Motor neuron (in vitro differentiated cells): ENCODE results near the gene TNFRSF13B. TPM values are rescaled to one million over a fixed set of nuclear protein-coding genes. Genes with fewer than 3 reads are reported as not detected.
"Not testable (repeated sequence)": the region's sequence is repeated elsewhere in the genome, so short reads cannot be mapped to it uniquely, and the experiment has no call there.

Experiments used
- ATAC-seq, 8 experiments: fragments of 200-7000 bp; cut with Tn5 transposase; replicated peaks in 6 of 8; 2 replicates each; pipeline ENCODE4 v1.8.0; 2021; ENCODE audit warnings: mild to moderate bottlenecking in 8 of 8, moderate library complexity in 8 of 8
- H3K27ac ChIP-seq, 2 donors: fragments of 250-450 bp; sonication (Bioruptor Pico); 2 replicates each; pipeline ENCODE4 v1.9.0; 2021; ENCODE audit warnings: antibody characterized with exemption in 2 of 2, mild to moderate bottlenecking in 2 of 2, moderate library complexity in 1 of 2
- H3K4me1 ChIP-seq, 2 donors: fragments of 250-450 bp; sonication (Bioruptor Pico); replicated peaks in 1 of 2; 2 replicates each; pipeline ENCODE4 v1.6.1; 2021; ENCODE audit warnings: antibody characterized with exemption in 2 of 2, mild to moderate bottlenecking in 2 of 2, moderate library complexity in 1 of 2
- H3K4me3 ChIP-seq, 5 donors: fragments of 250-450 bp; sonication (Bioruptor Pico); 2 replicates each; pipeline ENCODE4 v1.9.0; 2021; ENCODE audit warnings: antibody characterized with exemption in 5 of 5, mild to moderate bottlenecking in 5 of 5, moderate library complexity in 4 of 5
- WGBS, 10 experiments: fragments of 450-650 bp; shearing (Covaris generic); methylation state at CpG; one replicate each; pipeline ENCODE4 v1.0.0; 2022; 5-methylcytosine and 5-hydroxymethylcytosine counted together
- in situ Hi-C, 9 experiments: fragments of 400-800 bp; cut with MboI; loops; one replicate each; pipeline ENCODE4 v1.15.0; 2021; ENCODE audit warnings: low sequenced_read_pairs in 9 of 9, low pct_unique_long_range_greater_than_20kb in 2 of 9; ENCODE audit not compliant: unreplicated experiment in 9 of 9
- total RNA-seq, 8 experiments: library from RNA; unstranded; fragments of 300-600 nt; gene quantifications; 2 replicates each; pipeline versions ENCODE4 v1.2.3 to v1.2.4, GENCODE V29; 2022

Gene TNFRSF13B
- total RNA-seq, result under 1 TPM in 4 of 8 experiments, not detected in 4; 0.09 to 1.00 (median 0.41) TPM

- Histone ChIP-seq H3K4me1 (peaks cover 0 to 2% of the 10 kb centered on the region in 2 donors), H3K4me3 (no peak within 1 kb of the TSS), H3K27ac (no peak within 1 kb of the TSS)
- no peak for ATAC-seq
- WGBS, 10 experiments, result 20 to 100% (median 93%) methylated on average over 1 to 9 of the region's 17 CpGs; no CpG with 5 or more reads in 1 of the 10 experiments
- in situ Hi-C loops, result no loop called here
Observed at GRCh38 chr17:16971458-16972338, at the start of gene TNFRSF13B. Gene TNFRSF13B (minus strand): TSS chr17:16972118. CDS start chr17:16972075, 43 bp downstream.

DNA sequence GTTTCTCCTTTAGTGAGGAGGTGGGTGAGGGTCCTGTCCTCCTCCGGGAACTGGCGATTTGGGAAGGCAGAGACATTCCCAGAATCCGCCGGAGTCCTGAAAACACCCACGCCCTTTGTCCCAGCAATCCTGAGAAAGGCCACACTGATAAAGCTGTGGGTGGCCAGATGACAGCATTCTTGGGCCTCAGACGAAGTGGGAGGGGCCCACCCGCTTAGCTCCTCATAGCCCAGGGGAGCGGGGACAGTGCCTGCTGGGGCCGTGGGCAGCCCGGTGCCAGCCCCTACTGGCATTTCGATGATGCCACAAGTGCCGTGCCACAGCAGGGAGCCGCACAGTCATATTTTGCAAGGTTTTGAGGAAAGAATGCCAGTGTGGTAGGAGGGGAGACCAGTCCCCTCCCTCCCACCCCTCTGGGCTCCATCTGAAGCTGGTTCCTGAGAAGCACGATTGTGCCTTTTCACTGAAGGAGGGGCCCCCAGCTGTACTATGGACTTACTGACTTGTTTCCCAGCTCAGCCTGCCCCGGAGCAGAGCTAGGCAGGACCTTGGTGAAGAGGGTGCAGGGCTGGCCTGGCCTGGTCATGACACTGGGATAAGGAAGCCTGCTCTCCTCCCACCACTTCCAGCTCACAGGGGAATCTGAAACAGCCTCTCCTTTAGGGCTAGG, 49.4 kb upstream of the TNFRSF13B start:
- WGBS, 10 experiments, result 0 to 87% (median 43%) methylated on average over 1 to 5 of the region's 15 CpGs; no CpG with 5 or more reads in 6 of the 10 experiments
- no peak overlapping the region for H3K27ac ChIP-seq
- ATAC-seq, result peak; percentile 32 to 87 (median 75)
- peaks cover 0 to 13% of the 10 kb centered on the region in 2 donors for H3K4me1 ChIP-seq
- H3K4me3 ChIP-seq, result no peak overlapping the region
- in situ Hi-C loops, result loop anchor here in 1 of 9 experiments (25.0 kb wide), 1 partner anchor 191 kb away; the partner anchor contains the start of gene PLD6

DNA sequence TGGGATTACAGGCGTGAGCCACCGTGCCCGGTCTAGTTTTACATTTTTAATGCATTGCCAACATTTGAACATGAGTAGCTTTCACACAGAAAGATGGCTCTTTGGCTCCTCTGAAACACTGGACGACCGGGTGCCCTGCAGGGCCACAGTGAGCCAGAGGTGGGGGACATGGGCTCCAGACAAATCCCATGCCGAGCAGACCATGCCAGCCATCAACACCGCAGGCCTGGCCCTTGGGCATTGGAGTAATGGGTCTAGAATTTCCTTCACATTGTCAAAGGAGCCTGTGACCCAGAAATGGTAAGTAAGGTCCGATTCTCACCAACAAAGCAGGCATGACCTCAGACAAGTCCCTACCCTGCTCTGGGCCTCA, 48.9 kb upstream of the TNFRSF13B start:
- Histone ChIP-seq H3K4me1 (peaks cover 0 to 13% of the 10 kb centered on the region in 2 donors), H3K27ac (no peak overlapping the region), H3K4me3 (no peak overlapping the region)
- in situ Hi-C loops, result loop anchor here in 1 of 9 experiments (25.0 kb wide), 1 partner anchor 191 kb away; the partner anchor contains the start of gene PLD6
- no peak for ATAC-seq
- 57 to 96% methylated on average over 2 to 4 of the region's 8 CpGs; no CpG with 5 or more reads in 8 of the 10 experiments for WGBS, 10 experiments

- Histone ChIP-seq H3K27ac (no peak overlapping the region), H3K4me3 (no peak overlapping the region), H3K4me1 (peaks cover 0 to 13% of the 10 kb centered on the region in 2 donors)
- 20 to 100% (median 98%) methylated on average over 1 to 4 of the region's 13 CpGs; no CpG with 5 or more reads in 2 of the 10 experiments for WGBS, 10 experiments
- in situ Hi-C loops, result loop anchor here in 1 of 9 experiments (25.0 kb wide), 1 partner anchor 192 kb away; the partner anchor contains the start of gene PLD6
- ATAC-seq, result no peak
Observed at GRCh38 chr17:17019891-17020456, 48.1 kb upstream of the TNFRSF13B start.

- 60 to 100% (median 100%) methylated on average over 1 of the region's 5 CpGs; no CpG with 5 or more reads in 7 of the 10 experiments for WGBS, 10 experiments
- in situ Hi-C loops, result loop anchor here in 1 of 9 experiments (25.0 kb wide), 1 partner anchor 193 kb away; the partner anchor contains the start of gene PLD6
Observed at GRCh38 chr17:17019430-17019762, 47.5 kb upstream of the TNFRSF13B start.

GRCh38 chr17:17018612-17019429, 46.9 kb upstream of the TNFRSF13B start:
- no peak overlapping the region for H3K4me3 ChIP-seq
- in situ Hi-C loops, result loop anchor here in 1 of 9 experiments (25.0 kb wide), 1 partner anchor 193 kb away; the partner anchor contains the start of gene PLD6
- H3K27ac ChIP-seq, result no peak overlapping the region
- no peak for ATAC-seq
- 60 to 90% (median 89%) methylated on average over 1 to 3 of the region's 10 CpGs; no CpG with 5 or more reads in 7 of the 10 experiments for WGBS, 10 experiments
- peaks cover 0 to 13% of the 10 kb centered on the region in 2 donors for H3K4me1 ChIP-seq

More at GRCh38 chr17:17019430-17019762, 47.5 kb upstream of the TNFRSF13B start:
- Histone ChIP-seq H3K4me1 (peaks cover 0 to 13% of the 10 kb centered on the region in 2 donors), H3K4me3 (no peak overlapping the region), H3K27ac (no peak overlapping the region)
- ATAC-seq, result no peak

- WGBS, 10 experiments, result 20 to 100% (median 83%) methylated on average over 1 to 3 of the region's 11 CpGs; no CpG with 5 or more reads in 5 of the 10 experiments
- in situ Hi-C loops, result loop anchor here in 1 of 9 experiments (25.0 kb wide), 1 partner anchor 194 kb away; the partner anchor contains the start of gene PLD6
Observed at GRCh38 chr17:17018021-17018441, 46.1 kb upstream of the TNFRSF13B start.

GRCh38 chr17:17017343-17018014, 45.6 kb upstream of the TNFRSF13B start:
- H3K4me3 ChIP-seq, result no peak overlapping the region
- WGBS, 10 experiments, result 86 to 100% methylated on average over 3 to 5 of the region's 8 CpGs; no CpG with 5 or more reads in 8 of the 10 experiments
- H3K27ac ChIP-seq, result no peak overlapping the region
- in situ Hi-C loops, result loop anchor here in 1 of 9 experiments (25.0 kb wide), 1 partner anchor 195 kb away; the partner anchor contains the start of gene PLD6
- peaks cover 0 to 5% of the 10 kb centered on the region in 2 donors for H3K4me1 ChIP-seq
- no peak for ATAC-seq

More at GRCh38 chr17:17018021-17018441, 46.1 kb upstream of the TNFRSF13B start:
- H3K4me1 ChIP-seq, result peaks cover 0 to 10% of the 10 kb centered on the region in 2 donors
- no peak for ATAC-seq
- no peak overlapping the region for H3K27ac ChIP-seq
- H3K4me3 ChIP-seq, result no peak overlapping the region

GRCh38 chr17:17016199-17017197, 44.6 kb upstream of the TNFRSF13B start:
- not testable (repeated sequence) for H3K27ac ChIP-seq, H3K4me3 ChIP-seq, H3K4me1 ChIP-seq, ATAC-seq
- in situ Hi-C loops, result loop anchor here in 1 of 9 experiments (25.0 kb wide), 1 partner anchor 196 kb away; the partner anchor contains the start of gene PLD6
- WGBS, 10 experiments, result 33 to 100% (median 96%) methylated on average over 1 to 7 of the region's 8 CpGs; no CpG with 5 or more reads in 2 of the 10 experiments

DNA sequence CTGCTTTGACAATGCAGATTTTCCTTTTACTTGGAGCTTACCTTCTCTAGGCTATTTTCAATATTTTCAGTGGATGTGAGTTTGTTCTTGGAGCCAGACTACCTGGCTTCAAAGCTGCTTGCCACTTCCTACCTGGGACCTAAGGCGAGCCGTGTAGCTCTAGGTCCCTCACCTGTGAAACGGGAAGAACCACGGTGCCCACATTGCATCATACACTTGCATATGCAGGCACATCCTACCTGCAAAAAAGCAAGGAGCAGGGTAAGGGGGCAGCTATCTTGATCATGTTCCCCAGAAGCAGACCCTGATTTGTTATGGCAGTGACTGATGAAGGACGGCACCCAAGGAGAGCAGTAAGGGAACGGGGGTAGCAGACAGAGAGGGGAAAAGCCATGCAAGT, 43.3 kb upstream of the TNFRSF13B start:
- Histone ChIP-seq H3K4me1 (no peaks in the 10 kb centered on the region), H3K4me3 (no peak overlapping the region), H3K27ac (no peak overlapping the region)
- in situ Hi-C loops, result loop anchor here in 1 of 9 experiments (25.0 kb wide), 1 partner anchor 197 kb away; the partner anchor contains the start of gene PLD6
- no peak for ATAC-seq
- 67 to 100% (median 85%) methylated on average over 1 to 5 of the region's 6 CpGs; no CpG with 5 or more reads in 3 of the 10 experiments for WGBS, 10 experiments
